Stimulated activated CD4-positive, alpha-beta T cell treated with anti-CD3 and anti-CD28 coated beads, Interleukin-4, amount 100 ng/mL, for 4 hours (primary cell): Measurements from ENCODE around the gene SAMD9L.
"Not testable (repeated sequence)": the region's sequence is repeated elsewhere in the genome, so short reads cannot be mapped to it uniquely, and the experiment has no call there.

ENCODE experiments used
- DNase-seq, 2 experiments: peaks; one replicate each; pipeline ENCODE4 v3.0.0-alpha.2; 2020

SAMD9L gene

DNA sequence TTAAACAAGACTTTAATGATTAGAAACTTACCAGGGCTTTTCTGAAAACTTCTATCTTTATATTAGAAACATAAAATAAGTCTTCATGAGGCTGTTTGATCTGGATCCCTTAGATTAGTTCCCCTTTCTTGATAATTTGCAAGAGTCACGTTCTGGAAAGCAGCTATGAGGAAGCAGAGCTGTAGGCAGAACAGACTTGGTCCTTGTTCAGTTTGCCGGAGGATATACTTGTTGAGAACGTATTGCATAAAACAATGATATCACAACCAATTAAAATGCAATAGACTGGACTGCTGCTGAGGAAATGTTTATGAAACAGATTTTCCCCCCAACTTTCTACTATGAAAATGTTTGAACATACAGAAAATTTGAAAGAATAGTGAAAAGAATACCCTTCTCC lies 2.8 kb downstream of the SAMD9L start:
- DNase-seq, result no peak

DNA sequence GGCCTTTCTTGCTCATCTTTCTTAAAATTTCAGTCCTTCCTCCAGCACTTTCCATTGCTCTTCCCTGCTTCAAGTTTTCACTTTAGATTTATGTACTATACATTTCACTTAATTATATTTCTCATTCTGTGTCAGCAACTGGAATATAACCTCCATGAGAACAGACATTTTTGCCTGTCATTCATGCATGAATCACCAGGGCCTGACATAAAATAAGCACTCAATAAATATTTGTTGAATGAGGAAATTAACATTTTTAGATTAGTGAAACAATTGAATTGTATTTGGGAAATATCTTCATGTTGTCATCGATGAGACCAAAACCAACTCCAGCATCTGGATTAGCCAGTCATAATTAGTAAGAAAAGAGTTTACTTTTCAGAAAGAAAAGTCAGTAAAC lies 6.1 kb downstream of the SAMD9L start:
- no peak for DNase-seq

DNA sequence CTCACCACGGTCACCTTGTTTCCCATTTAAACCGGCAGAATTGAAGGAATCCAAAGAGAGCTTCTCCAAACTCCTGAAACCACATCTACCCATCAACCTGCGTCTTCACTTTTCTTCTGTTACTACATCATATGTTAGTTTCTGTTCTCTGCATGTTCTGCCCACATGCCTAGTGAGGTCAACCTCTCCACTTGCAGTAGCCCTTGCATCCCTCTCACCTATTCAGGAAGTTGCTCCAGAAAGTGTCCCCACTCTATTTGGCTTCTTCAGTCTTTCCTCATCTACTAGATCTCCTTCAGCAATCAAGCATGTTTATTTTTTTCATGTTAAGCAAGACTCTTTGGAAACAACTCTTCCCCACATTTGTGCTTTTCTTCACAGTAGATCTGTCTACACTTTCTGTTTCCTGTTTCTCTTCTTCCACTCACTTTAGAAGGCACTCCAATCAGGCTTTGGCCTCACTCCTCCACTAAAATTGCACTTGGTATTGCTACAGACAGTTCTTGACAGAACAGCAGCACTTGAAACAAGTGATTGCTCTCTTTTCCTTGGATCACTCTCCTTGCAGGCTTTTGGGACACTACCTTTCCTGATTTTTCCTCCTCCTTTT lies 7.5 kb downstream of the SAMD9L start:
- DNase-seq, result no peak

DNA sequence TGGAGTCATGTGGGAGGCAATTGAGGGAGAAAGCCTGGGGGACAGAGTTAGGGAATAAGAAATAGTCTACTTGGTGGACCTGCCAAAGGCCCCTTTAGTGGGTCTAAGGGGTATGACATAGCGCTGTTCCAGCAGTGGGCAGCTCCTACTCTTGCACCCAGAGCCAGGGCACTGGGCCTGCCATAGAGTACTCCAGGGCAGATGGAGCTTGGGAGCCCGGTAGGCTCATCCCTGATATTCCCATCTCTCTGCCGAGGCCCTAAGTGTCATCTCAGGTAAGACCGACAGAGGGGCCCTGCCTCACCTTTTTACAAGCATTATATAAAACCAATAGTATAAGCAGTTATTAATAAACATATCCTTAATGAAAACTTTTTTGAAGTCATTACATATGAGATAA lies 9.6 kb downstream of the SAMD9L start:
- no peak for DNase-seq

DNA sequence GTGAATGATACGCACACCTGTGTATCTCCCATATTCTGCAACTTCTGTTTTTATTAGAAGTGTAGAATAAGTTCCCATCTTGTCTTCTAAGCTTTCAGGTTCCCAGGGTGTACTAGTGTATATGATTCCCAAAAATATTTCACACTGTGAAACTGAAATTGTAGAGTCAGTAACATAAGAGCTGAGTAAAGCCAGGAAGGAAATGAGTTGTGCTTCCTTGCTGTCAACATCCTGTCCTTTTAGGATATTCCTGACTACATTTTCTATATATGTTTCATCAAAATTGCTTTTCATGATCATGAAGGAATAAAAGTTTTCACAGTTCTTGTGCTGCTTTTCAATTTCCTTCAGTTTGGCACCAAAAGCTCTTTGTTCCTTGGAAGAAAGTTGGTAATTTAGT lies 15.2 kb downstream of the SAMD9L start:
- DNase-seq, result no peak

DNA sequence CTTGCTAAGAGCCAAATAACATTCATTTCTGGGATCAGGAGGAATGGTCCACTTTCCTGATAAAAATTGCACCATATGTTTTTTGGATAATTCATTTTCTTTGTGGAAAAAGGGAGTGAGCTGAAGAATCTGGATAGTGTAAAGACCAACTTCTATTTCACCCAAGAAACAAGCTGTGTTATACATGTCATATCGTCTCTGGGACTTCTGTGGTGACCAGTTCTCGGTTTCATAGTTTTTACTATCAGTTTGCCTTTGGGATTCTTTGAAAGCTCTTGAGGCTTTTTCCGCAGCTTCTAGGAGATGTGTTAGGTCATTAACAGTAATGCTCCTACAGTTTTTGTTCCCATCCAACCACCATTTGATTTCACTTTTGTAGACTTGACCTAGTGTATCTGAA lies 16.0 kb downstream of the SAMD9L start:
- DNase-seq, result no peak

DNA sequence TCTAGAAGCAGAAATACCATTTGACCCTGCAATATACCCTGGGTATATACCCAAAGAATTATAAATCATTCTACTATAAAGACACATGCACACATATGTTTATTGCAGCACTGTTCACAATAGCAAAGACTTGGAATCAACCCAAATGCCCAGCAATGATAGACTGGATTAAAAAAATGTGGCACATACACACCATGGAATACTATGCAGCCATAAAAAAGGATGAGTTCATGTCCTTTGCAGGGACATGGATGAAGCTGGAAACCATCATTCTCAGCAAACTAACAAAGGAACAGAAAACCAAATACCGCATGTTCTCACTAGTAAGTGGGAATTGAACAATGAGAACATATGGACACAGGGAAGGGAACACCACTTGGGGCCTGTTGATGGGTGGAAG lies 21.2 kb downstream of the SAMD9L start:
- DNase-seq, result not testable (repeated sequence)

DNA sequence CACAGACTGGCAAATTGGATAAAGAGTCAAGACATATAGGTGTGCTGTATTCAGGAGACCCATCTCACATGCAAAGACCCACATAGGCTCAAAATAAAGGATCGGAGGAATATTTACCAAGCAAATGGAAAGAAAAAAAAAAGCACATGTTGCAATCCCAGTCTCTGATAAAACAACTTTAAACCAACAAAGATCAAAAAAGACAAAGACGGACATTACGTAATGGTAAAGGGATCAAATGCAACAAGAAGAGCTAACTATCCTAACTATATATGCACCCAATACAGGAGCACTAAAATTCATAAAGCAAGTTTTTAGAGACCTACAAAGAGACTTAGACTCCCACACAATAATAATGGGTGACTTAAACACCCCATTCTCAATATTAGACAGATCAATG lies 24.7 kb downstream of the SAMD9L start:
- not testable (repeated sequence) for DNase-seq

DNA sequence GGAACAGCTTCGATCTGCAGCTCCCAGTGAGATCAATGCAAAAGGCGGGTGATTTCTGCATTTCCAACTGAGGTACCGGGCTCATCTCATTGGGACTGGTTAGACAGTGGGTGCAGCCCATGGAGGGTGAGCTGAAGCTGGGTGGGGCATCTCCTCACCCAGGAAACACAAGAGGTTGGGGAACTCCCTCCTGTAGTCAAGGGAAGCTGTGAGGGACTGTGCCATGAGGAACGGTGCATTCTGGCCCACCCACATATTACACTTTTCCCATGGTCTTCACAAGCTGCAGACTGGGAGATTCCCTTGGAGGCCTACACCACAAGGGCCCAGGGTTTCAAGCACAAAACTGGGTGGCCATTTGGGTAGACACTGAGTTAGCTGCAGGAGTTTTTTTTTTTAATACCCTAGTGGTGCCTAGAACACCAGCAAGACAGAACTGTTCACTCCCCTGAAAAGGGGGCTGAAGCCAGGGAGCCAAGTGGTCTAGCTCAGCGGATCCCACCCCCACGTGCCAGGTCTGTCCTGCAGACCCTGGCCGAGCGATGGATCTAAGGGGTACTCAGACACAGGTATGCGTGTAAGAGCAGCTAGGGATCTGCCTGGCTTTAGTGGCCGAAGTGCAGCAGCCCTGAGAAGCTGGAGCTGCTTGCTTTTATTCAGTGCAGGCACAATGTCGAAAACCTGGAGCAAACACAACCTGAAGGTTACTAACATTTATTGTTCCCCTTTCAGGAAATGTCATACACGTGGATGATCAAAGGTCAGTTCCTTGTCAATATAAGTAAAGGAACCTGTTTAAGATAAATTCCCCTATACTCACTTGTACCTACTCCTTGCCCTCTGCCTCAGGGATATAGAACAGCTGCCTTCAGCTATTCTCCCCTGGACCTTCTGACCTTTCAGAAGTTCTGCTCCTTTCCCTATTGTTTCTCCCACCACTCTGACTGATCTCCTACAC lies 27.3 kb downstream of the SAMD9L start:
- DNase-seq, result no peak

DNA sequence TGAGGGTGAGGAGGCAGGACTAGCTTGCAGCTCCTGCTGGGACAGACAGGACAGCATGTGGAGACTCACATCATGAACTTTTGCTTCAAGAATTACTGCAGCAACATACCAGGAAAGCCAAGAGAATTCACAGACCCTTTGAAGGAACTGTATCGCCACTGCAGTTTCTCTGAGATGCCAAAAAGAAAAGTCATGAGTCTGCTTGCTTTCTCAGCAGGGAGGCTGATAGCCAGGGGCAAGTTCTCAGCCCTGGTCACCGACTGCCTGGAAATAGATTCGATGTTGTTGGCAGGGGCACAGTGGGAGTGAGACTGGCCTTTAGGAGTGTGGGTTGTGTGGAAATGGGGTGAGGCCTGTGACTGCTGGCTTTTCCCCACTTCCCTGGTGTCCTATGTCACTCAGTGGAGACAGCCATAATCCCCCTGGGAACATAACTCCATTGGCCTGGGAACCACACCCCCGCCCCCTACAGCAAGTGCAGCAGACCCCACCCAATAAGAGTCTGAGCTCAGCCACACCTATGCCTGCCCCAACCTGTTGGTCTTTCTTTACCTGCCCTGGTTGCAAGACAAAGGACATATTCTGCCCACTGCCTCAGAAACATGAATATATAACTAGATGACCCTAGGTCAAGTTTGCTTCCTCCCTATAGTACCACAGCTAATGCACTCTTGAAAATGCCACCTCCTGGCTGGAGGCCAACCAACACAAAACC lies 28.8 kb downstream of the SAMD9L start:
- DNase-seq, result no peak

DNA sequence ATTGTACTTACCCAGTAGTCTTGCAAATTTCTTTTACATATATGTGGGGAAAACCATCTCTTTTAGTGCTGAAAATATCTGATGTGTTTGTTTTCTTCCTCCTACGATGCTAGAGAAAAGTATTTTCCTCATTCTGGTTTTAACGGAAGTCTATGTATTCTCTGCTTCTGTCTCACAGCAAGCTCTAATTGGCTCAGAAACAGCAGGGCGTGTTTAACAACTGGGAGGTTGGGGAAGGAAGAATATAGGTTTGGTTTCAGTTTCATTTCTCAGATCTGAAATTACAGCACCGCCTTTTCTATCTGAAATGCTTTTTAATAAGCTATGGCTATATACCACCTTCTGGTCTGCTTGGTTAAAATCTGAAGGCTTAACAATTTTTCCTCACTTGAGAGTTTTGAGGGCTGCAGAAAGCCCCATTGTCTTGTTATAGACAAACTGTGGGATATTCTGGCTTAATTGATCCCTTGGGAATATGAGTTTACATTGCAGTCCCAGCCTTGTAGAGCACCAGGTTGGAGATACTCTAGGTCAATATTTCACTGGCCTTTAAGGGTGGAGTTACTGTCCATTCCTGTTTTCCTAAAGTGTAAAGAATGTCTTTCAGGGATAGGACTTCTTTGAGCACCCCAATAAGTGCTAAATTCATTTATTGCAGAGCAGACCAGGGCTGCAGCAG lies 30.2 kb downstream of the SAMD9L start, which contains the start of gene SAMD9:
Gene SAMD9, minus strand, starts transcription at position 128 of the 679 bp plus-strand sequence. CDS start 11,882 bp downstream, outside the sequence.
- peak; percentile 5 to 65 for DNase-seq

DNA sequence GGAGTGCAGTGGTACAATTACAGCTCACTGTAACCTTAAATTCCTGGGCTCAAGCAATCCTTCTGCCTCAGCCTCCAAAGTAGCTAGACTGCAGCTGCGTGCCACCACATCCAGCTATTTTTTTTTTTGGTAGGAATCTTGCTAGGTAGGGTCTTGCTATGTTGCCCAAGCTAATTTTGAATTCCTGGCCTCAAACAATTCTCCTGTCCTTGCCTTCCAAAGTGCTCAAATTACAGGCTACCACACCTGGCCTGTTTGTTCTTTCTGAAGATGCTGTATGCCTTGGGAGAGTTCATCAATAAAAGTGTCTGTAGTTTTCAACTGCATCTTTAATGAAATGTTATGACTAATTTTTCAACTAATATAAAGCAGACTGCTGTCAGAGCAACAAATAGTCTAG lies 30.9 kb downstream of the SAMD9L start:
- no peak for DNase-seq

DNA sequence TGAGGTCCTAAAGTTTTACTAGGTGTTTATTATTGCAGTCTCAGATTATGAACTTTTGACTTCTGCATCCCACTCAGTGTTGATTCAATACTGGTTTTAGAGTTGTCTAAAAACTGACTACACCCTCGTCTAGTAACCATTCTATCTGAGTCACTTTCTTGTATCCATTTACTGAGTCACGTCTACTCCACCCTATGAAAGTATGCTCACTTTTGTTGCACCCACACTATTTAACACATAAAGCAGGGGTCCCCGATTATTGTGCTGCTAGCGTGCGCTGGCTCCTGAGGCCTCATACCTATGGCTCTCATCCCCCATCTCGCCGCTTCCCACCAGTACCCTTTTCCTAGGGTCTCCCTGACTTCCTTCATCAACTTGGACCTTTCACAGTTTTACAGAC lies 32.4 kb downstream of the SAMD9L start:
- DNase-seq, result no peak

DNA sequence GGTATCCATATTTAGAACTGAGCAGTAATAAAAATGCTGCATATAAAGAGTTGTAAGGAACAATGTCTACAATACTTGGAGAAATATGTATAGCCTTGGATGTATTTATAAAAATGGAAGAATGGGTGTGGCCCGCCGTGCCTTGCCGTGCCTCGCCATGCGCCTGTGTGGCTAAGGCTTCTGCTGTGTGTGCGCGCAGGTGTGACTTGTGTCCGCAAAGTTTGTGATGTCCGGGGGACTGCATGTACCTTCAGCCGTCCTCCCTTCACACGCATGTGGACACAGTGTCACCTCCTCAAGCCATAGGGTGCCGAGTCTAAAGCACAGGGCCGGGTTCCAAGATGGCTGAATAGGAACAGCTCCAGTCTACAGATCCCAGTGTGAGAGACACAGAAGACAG lies 40.2 kb downstream of the SAMD9L start:
- no peak for DNase-seq

DNA sequence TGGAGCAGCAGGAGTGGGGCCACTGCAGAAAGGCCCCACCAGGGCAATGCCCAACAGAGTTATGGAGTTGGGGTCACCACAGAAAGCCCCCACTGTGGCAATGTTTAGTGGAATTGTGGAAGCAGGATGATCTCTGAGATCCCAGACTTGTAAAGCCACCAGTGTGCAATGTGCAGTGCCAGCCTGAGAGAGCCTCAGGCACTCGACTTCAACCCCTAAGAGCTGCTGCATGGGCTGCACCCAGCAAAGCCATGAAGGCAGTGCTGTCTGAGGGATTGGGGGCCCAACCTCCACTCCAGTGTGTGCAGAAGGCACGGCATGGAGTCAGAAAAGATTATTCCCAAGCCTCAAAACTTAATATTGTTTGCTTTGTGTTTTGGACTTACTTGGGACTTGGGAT lies 50.8 kb downstream of the SAMD9L start:
- DNase-seq, result no peak

DNA sequence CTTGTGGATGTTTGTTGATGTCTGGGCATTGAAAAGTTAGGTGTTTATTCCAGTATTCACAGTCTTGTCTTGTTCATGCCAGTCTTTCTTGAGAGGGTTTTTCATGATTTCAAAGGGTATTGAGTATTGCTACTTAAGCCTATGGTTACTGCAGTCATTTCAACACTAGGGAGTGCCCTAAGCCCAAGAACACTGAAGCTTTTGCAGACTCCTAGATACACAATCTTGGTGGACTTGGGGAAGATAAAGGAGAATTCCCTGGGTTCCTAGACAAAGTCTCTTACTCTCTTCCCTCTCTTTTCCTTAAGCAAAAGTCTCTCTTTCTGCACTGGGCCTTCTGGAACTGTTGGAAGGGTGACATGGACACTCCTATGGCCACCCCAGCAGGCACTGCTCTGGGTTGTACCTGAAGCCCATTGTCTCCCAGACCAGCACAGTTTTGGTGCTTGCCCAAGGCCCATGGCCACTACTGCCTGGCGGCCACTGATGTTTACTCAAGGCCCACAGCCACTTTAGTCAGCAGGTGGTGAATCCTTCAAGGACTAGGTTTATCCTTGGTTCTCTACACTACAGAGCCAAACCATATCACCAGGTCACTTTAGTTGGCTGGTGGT lies 55.3 kb downstream of the SAMD9L start:
- no peak for DNase-seq
